GM21717 (cell line): ENCODE data around the gene LGALS3BP.

Source experiments
- ATAC-seq: cut with Tn5 transposase; IDR thresholded peaks from one replicate; pipeline ENCODE4 v1.9.1; 2021; ENCODE audit warnings: mild to moderate bottlenecking, moderate library complexity; ENCODE audit not compliant: unreplicated experiment

LGALS3BP gene

DNA sequence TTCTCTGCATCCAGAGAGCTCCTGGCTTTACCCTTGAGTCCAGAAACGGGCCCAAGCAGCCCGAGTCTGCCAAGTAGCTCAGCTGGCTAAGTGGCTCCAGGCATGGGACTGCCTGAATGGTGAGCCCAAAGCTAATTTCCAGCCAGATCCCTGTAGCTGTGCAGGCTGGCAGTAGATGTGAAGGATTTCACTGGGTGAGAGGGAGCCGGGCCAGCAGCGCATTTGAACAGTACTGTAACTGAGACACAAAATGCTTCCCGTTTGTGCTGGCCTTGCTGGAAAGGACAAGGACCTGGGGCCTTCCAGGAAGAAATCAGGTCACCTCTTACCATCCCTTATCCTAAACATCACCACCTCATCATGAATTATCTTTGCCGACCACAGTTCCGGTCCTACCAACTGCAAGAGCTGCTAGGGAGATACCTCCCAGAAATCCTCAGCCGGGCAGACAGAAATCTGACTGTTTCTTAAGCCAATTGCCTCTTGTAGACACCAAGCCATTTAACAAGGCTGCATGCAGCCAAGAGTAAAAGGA, 58.2 kb downstream of the LGALS3BP start:
- no peak for ATAC-seq
